Activated CD8-positive, alpha-beta memory T cell treated with anti-CD3 and anti-CD28 coated beads for 36 hours (primary cell): ENCODE measurements around the gene TSR2. TPM values are rescaled to one million over a fixed set of nuclear protein-coding genes. Genes with fewer than 3 reads are reported as not detected.
"Not testable (repeated sequence)": the region's sequence is repeated elsewhere in the genome, so short reads cannot be mapped to it uniquely, and the experiment has no call there.

Experiments
- CTCF ChIA-PET: fragments of 350-600 bp; sonication (Branson Sonifier 250); formaldehyde crosslinking; loops from one replicate; lab custom pipeline; 2021; ENCODE audit warnings: antibody characterized with exemption; lab: Charles Lee
- POLR2A ChIA-PET: fragments of 350-600 bp; sonication (Branson Sonifier 250); formaldehyde crosslinking; loops from one replicate; lab custom pipeline; 2021; ENCODE audit warnings: antibody characterized with exemption; lab: Charles Lee
- total RNA-seq, 2 experiments: library from RNA; stranded (reverse); gene quantifications; one replicate each; pipeline ENCODE4 v1.2.3, GENCODE V29; 2021

The TSR2 gene
- total RNA-seq, 2 experiments from 2014 or later, result 48.5 to 52.4 TPM

- POLR2A ChIA-PET, result no interaction called here
- CTCF ChIA-PET, result no interaction called here
Measured at GRCh38 chrX:54452920-54453319, 12.7 kb downstream of the TSR2 start.

- ChIA-PET POLR2A (interaction anchor here (0.7 kb wide), 1 partner anchor 95 kb away, joined by 4 read pairs; no protein-coding TSS in a partner anchor), CTCF (no interaction called here)
Measured at GRCh38 chrX:54470054-54470760, 30.0 kb downstream of the TSR2 start.

GRCh38 chrX:54473993-54474859 is 34.0 kb downstream of the TSR2 start:
- CTCF ChIA-PET, result no interaction called here
- POLR2A ChIA-PET, result no interaction called here

DNA sequence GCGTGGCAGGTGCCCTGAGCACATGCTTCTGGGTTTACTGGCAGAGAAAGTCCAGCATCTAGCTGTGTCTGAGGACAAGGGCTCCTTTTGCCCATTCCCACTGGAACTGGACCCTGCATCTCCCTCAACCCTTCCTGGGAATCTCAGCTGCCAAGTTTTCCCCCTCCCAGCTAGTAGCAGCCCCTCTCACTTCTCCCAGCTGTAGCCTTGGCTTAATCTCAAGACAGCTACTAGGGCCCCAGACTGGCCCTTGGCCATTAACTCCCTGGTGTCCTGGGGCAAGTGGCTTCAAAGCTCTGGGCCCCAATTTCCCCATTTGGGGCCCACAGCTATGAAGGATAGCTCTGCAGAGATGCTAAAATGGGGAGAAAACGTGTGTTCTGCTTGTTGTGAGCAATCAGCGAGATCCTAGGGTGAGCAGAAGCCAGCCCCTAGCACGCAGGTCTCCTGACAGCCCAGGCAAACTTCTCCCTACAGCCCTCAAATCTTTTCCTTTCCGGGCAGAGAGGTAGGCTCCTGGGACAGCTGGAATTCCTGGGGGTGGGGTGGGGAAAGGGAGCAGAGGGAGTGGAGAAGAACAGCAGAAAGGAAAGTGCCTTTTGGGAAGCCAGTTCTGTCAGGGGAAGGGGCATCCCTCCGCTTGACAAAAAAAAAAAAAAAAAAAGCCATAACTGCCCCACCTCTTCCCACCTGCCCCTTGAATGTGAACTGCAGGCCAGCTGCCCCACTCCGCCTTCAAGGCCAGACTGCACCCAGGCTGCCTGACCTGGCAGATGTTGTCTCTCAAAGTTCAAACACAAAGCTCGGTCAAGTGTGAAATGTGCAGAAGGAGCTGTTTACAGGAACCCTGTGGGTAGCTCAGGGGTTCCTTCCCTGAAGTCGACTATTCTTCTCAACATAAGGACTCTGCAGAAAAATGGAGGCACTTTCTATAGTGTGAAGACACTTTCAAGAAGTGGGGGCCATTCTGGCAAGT is 39.2 kb downstream of the TSR2 start:
- CTCF ChIA-PET, result interaction anchor here (0.7 kb wide), 1 partner anchor 32 kb away, joined by 3 read pairs; no protein-coding TSS in a partner anchor
- POLR2A ChIA-PET, result interaction anchor here (0.6 kb wide), 1 partner anchor 28 kb away, joined by 3 read pairs; no protein-coding TSS in a partner anchor

DNA sequence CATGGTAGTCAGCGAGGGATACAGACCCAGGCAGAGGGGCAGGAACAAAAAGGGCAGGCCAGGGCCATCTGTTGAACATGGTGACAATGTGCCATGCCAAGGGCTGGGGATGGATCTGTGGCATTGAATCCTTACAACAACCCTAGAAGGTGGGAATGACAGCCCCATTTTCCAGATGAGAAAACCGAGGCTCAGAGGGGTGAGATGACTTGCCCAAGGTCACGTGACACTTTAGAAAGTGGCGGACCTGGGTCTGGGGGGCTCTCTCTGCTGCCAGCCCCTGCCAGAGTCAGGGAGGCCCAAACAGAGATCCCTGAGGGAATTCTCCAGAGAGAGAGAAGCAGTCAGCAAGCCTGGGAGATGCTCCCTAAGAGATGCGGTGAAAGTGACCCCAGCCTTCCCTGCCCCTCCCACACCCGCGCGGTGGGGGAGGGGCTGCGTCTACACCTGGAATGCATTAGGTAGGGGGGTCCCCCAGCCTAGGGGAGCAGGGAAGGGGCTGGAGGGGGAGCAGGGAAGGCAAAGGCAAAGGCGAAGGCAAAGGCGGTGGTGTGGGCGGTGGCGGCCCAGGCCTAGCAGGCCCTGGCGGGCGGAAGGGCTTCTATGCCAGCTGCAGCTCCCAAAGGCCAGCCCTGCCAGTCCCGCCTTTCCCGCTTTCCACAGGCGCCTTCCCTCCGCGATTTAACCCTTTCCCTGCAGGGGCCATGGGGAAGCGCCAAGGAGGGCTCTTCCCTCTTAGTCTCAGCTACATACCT is 42.8 kb downstream of the TSR2 start:
- POLR2A ChIA-PET, result no interaction called here

GRCh38 chrX:54483946-54484345 is 43.7 kb downstream of the TSR2 start:
- ChIA-PET CTCF (no interaction called here), POLR2A (no interaction called here)

More for the DNA sequence above, 42.8 kb downstream of the TSR2 start:
- CTCF ChIA-PET, result no interaction called here

DNA sequence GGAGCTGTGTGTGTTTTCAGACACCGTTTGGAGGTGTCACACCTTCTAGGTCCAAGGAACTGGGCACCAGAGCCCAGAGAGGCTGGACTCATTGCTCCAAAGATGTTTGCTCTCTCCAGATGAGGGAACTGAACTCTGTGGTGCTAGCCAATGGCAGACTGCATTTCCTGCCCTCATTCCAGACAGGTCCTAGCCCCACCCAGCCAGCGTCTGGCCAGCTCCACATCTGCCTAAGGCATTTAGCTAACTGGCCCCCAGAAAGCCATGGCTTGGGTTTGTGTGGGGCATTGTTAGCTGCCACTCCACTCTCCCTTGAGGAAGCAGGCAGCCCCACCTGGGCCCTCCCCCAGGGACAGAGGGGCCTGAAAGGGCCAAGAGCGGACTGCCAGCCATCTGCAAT is 44.5 kb downstream of the TSR2 start:
- ChIA-PET CTCF (no interaction called here), POLR2A (no interaction called here)

- POLR2A ChIA-PET, result not testable (repeated sequence)
Measured at GRCh38 chrX:54489819-54490218, 49.6 kb downstream of the TSR2 start.

GRCh38 chrX:54492340-54492739 is 52.1 kb downstream of the TSR2 start:
- POLR2A ChIA-PET, result no interaction called here
- CTCF ChIA-PET, result interaction anchor here (0.7 kb wide), 1 partner anchor 368 kb away, joined by 3 read pairs; no protein-coding TSS in a partner anchor

More at GRCh38 chrX:54489819-54490218, 49.6 kb downstream of the TSR2 start:
- CTCF ChIA-PET, result not testable (repeated sequence)

- POLR2A ChIA-PET, result no interaction called here
- CTCF ChIA-PET, result no interaction called here
Measured at GRCh38 chrX:54494166-54494988, 54.2 kb downstream of the TSR2 start.

Other genes starting within 250 kb of the TSR2 start
- gene WNK3, start 82.4 kb upstream of the TSR2 start, total RNA-seq, result under 1 TPM; 0.31 to 0.36 TPM
- gene FGD1, start 55.8 kb downstream of the TSR2 start, total RNA-seq, result under 1 TPM in 1 of 2 experiments, not detected in 1; 0.04 TPM
- 10 to 100 TPM; 94.1 to 95.6 TPM for gene GNL3L, start 89.8 kb downstream of the TSR2 start, total RNA-seq